Bronchial epithelial cell (primary cell): ENCODE results near the gene PRDM11. TPM values are rescaled to one million over a fixed set of nuclear protein-coding genes. Genes with fewer than 3 reads are reported as not detected.
A peak's percentile ranks its signal among the peaks of the same experiment; 100 is the strongest.

ENCODE experiments used
- DNase-seq: peaks from one replicate; pipeline ENCODE4 v3.0.0-alpha.2; 2010; ENCODE audit warnings: low read depth
- FAIRE-seq: peaks from 2 replicates; lab custom pipeline; 2011; peaks lifted over from hg19 to GRCh38; lab: Jason Lieb, UNC
- H3K27me3 ChIP-seq: 2 replicates; pipeline ENCODE4 v1.5.1; 2011; ENCODE audit warnings: low read length; ENCODE audit not compliant: control insufficient read depth, insufficient read depth
- H3K36me3 ChIP-seq: 2 replicates; pipeline ENCODE4 v1.5.1; 2011; ENCODE audit warnings: low read length; ENCODE audit not compliant: control insufficient read depth, insufficient read depth
- H3K4me3 ChIP-seq: 2 replicates; pipeline ENCODE4 v1.5.1; 2011; ENCODE audit warnings: mild to moderate bottlenecking, low read depth, low read length, control low read depth
- total RNA-seq: library from RNA; depleted of rRNA; stranded (reverse); fragments of >200 nt; gene quantifications from 2 replicates; pipeline ENCODE4 v1.2.1, GENCODE V29; 2014
- TF ChIP-seq, protein P1 (sequence below): IDR thresholded peaks from 2 replicates; pipeline ENCODE4 v1.5.1; 2011; ENCODE audit warnings: mild to moderate bottlenecking, moderate library complexity, low read length, control low read depth, inconsistent platforms; ENCODE audit not compliant: insufficient read depth, severe bottlenecking

The PRDM11 gene
- total RNA-seq, 1 donor from 2014 or later = 4.7 TPM

DNA sequence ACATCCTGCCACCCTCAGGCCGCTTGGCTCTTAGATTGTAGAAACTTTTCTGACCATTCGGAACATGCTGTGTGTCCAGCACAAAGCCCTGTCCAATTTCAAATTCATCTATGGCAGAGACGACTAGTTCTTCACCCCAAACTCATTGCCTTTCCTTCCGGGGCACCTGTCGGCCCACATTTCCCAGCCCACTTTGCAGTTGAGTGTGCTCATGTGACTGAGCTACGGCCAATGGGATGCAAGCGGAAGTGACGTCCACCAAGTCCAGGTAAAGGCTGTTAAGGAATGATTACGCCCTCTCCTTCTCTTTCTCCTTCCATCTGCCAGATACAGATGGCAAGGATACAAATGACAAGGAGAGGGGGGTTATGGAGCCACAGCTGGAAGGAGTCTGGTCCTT is 107.2 kb downstream of the PRDM11 start:
- FAIRE-seq (no peak), DNase-seq (no peak)
- Histone ChIP-seq H3K4me3 (no peak overlapping the region), H3K27me3 (no peaks in the 10 kb centered on the region), H3K36me3 (no peaks in the 10 kb centered on the region)
- TF ChIP-seq, protein P1, sequence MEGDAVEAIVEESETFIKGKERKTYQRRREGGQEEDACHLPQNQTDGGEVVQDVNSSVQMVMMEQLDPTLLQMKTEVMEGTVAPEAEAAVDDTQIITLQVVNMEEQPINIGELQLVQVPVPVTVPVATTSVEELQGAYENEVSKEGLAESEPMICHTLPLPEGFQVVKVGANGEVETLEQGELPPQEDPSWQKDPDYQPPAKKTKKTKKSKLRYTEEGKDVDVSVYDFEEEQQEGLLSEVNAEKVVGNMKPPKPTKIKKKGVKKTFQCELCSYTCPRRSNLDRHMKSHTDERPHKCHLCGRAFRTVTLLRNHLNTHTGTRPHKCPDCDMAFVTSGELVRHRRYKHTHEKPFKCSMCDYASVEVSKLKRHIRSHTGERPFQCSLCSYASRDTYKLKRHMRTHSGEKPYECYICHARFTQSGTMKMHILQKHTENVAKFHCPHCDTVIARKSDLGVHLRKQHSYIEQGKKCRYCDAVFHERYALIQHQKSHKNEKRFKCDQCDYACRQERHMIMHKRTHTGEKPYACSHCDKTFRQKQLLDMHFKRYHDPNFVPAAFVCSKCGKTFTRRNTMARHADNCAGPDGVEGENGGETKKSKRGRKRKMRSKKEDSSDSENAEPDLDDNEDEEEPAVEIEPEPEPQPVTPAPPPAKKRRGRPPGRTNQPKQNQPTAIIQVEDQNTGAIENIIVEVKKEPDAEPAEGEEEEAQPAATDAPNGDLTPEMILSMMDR = no peak

DNA sequence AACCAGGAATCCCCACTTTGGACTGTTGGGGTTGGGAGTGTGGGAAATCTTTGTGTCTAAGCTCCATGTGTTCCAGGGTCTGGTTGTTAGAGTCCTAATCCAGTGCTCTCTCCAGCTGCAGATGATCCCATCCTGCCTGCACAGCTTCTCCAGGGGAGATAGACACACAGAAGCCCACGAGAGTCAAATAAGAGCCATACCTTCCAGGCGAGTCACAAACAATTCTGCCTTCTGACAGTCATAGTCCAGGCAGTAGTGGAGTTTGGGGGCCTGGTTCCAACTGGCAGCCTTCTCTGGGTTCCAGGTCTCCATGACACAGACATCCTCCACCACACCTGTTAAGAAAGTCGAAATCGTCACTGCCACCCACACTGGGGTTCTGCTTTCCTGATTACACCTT is 107.6 kb downstream of the PRDM11 start:
- no peak for FAIRE-seq
- no peak overlapping the region for H3K4me3 ChIP-seq

DNA sequence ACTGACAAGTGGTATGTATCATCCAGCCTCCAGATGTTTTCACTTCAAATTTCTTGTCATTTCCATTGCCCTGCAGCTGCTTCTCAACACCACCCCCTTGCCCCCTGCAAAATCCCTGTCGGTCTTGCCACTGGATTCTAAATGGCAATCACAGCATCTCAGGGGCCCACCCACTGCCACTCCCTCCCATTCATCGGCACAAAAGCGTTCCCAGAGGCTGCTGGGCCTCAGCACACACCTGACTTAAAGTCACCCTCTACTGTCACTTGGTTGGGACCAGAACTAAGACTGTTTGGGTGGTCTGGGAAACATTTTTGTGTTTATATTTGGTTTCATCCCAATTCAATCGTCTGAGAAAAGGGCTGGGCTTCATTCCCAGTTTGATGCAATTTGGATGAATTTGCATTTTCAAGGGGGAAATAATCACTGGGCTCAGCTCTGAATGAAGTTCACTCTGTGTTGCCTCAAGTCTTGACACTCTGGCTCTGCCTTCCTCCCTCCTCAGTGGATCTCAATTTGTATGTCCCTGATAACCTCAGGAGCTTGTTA is 112.6 kb downstream of the PRDM11 start:
- Histone ChIP-seq H3K36me3 (no peaks in the 10 kb centered on the region), H3K27me3 (no peaks in the 10 kb centered on the region), H3K4me3 (no peak overlapping the region)
- TF ChIP-seq, protein P1 = no peak
- DNase-seq (no peak), FAIRE-seq (no peak)

More for the DNA sequence above, 107.6 kb downstream of the PRDM11 start:
- TF ChIP-seq, protein P1 = no peak
- DNase-seq = no peak
- H3K27me3 ChIP-seq = no peaks in the 10 kb centered on the region
- no peaks in the 10 kb centered on the region for H3K36me3 ChIP-seq

DNA sequence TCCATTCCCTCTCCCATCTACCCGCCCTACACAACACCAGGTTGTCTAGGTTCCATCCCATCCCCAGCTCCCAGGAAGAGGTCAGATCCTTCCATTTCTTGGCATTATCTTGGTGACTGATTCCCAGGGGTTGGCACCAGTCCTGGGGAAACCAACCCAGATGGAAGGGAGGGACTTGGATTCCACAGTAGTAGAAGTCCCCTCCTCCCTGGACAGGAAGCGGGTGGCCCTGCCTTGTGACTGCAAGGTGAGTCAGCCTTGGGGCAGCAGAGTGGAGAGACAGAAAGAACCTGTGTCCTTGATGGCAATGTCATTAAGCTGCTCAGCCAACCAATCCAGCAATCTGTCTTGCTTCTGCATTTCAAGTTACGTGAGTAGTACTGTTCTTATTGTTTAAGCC is 113.2 kb downstream of the PRDM11 start:
- Histone ChIP-seq H3K4me3 (no peak overlapping the region), H3K27me3 (no peaks in the 10 kb centered on the region), H3K36me3 (no peaks in the 10 kb centered on the region)
- peak; percentile 76 for FAIRE-seq
- TF ChIP-seq, protein P1 = no peak
- DNase-seq = peak; percentile 68

DNA sequence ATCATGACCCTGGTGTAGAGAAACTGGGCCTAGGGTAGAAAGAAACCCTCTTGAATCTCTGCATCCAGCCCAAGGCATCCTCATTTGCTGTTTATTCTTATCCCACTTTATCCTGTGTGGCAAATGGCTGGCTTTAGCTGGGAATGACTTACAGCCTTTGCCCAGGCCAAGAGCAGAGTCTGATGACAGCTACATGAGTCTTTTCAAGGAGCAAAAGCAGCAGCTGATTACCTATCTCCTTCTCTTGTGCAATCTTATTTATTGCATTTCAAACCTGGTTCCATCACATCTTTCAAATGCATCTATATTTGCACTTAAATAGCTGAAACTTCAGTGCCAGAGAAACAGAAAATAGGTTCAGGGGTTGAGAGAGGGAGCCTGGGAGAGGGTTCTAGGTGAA is 113.6 kb downstream of the PRDM11 start:
- TF ChIP-seq, protein P1 = no peak
- Histone ChIP-seq H3K27me3 (no peaks in the 10 kb centered on the region), H3K4me3 (no peak overlapping the region), H3K36me3 (no peaks in the 10 kb centered on the region)
- FAIRE-seq (no peak), DNase-seq (peak; percentile 61)

DNA sequence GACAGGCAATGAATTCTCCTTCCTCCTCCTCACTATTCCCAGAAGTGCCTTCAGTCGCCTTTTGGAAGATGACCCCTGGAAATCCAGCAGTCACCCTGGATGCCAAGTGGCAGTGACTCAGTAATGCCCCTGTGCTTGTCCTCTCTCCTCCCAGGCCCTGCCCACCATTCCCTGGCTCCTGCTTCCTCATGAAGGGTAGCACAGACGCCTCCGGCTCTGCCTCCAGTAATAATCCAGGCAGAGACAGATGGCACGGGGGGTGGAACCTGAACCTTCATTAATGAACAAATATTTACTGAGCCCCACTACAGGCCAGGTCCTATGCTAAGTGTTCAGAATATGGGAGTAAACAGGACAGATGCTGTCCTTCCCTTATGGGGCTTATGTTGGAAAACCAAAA is 116.5 kb downstream of the PRDM11 start:
- FAIRE-seq (no peak), DNase-seq (no peak)
- no peaks in the 10 kb centered on the region for H3K36me3 ChIP-seq
- no peak overlapping the region for H3K4me3 ChIP-seq
- no peaks in the 10 kb centered on the region for H3K27me3 ChIP-seq
- TF ChIP-seq, protein P1 = no peak
